ENCODE data around the gene PIAS2. TPM values are rescaled to one million over a fixed set of nuclear protein-coding genes. Genes with fewer than 3 reads are reported as not detected.

Gene PIAS2
- total RNA-seq, 2 donors from 2014 or later: 16.3 to 35.2 TPM

DNA sequence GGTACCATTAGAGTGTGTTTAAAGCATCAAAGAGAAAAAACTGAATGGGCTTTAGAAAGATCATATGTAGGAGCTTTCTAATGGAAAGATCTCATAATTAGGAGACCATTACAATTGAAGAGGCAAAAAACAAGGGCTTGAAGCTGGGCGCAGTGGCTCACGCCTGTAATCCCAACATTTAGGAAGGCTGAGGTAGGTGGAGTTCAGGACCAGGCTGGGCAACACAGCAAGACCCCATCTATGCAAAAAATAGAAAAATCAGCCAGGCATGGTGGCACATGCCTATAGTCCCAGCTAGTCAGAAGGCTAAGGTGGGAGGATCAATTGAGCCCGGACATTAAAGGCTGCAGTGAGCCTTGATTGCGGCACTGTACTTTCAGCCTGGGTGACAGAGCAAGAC lies 59.0 kb downstream of the PIAS2 start:
- intact Hi-C loops (cut with DNase I): no loop called here
- TF ChIP-seq POLR2A (IDR thresholded peaks at IDR 0.05): no peak
- no peak for TF ChIP-seq POLR2AphosphoS5 (IDR thresholded peaks at IDR 0.05)
- TF ChIP-seq, protein P1, sequence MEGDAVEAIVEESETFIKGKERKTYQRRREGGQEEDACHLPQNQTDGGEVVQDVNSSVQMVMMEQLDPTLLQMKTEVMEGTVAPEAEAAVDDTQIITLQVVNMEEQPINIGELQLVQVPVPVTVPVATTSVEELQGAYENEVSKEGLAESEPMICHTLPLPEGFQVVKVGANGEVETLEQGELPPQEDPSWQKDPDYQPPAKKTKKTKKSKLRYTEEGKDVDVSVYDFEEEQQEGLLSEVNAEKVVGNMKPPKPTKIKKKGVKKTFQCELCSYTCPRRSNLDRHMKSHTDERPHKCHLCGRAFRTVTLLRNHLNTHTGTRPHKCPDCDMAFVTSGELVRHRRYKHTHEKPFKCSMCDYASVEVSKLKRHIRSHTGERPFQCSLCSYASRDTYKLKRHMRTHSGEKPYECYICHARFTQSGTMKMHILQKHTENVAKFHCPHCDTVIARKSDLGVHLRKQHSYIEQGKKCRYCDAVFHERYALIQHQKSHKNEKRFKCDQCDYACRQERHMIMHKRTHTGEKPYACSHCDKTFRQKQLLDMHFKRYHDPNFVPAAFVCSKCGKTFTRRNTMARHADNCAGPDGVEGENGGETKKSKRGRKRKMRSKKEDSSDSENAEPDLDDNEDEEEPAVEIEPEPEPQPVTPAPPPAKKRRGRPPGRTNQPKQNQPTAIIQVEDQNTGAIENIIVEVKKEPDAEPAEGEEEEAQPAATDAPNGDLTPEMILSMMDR (IDR thresholded peaks at IDR 0.05): no peak
- Histone ChIP-seq H3K4me3 (no peak overlapping the region), H3K4me1 (replicated peaks) (no peaks in the 10 kb centered on the region), H3K27me3 (replicated peaks; ENCODE audit: insufficient read depth) (no peaks in the 10 kb centered on the region), H3K27ac (no peak overlapping the region), H3K9me3 (no peaks in the 10 kb centered on the region), H3K36me3 (no peaks in the 10 kb centered on the region)
- WGBS: 97% methylated on average over 4 of the region's 4 CpGs
- no peak for DNase-seq (ENCODE audit: low spot score)

DNA sequence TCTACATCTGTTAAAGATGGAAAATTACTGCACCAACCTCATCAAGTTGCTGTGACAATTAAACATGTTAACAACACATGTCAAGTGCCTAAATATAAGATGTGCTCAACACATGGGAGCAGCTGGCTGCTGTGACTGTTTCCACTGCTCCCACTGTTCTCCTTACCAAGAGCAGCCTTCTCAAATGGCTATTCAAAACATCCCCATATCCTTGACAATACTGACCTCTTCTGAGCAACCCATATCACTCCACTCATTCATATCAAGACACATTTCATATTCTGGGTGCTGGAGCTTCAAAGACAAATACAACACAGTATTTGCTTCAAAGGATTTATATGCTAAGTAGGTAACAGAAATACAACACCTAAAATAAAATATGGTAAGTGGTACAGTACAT lies 60.3 kb downstream of the PIAS2 start:
- no peak for DNase-seq (ENCODE audit: low spot score)
- no peaks in the 10 kb centered on the region for H3K27me3 ChIP-seq (replicated peaks; ENCODE audit: insufficient read depth)
- no peak overlapping the region for H3K4me3 ChIP-seq
- no peaks in the 10 kb centered on the region for H3K4me1 ChIP-seq (replicated peaks)
- no peaks in the 10 kb centered on the region for H3K9me3 ChIP-seq
- intact Hi-C loops (cut with DNase I): no loop called here
- no peak for TF ChIP-seq POLR2AphosphoS5 (IDR thresholded peaks at IDR 0.05)
- TF ChIP-seq POLR2A (IDR thresholded peaks at IDR 0.05): no peak
- TF ChIP-seq, protein P1 (IDR thresholded peaks at IDR 0.05): no peak
- no peak overlapping the region for H3K27ac ChIP-seq
- no peaks in the 10 kb centered on the region for H3K36me3 ChIP-seq

DNA sequence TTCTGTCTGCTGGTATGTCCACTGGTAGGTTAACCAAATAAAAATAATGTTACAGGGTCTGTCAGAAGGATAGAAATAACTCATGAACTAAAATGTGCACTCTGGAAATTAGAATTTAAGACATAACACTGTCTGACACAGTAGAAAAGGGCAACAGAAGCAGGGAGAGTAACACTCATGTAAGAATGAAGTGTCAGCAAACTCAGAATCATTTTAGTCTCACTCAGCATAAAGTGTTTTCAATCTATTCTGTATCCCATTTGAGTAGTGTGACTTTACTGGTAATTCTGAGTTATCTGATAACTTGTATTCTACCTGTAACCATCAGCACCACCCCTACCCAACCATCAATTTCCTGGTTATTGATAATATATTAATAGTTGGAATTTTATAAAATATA lies 68.3 kb downstream of the PIAS2 start:
- intact Hi-C loops (cut with DNase I): no loop called here
- H3K36me3 ChIP-seq: no peaks in the 10 kb centered on the region
- H3K4me1 ChIP-seq (replicated peaks): no peaks in the 10 kb centered on the region
- TF ChIP-seq, protein P1 (IDR thresholded peaks at IDR 0.05): no peak
- TF ChIP-seq POLR2AphosphoS5 (IDR thresholded peaks at IDR 0.05): no peak
- TF ChIP-seq POLR2A (IDR thresholded peaks at IDR 0.05): no peak
- H3K9me3 ChIP-seq: no peaks in the 10 kb centered on the region
- H3K27ac ChIP-seq: no peak overlapping the region
- no peak overlapping the region for H3K4me3 ChIP-seq
- no peak for DNase-seq (ENCODE audit: low spot score)
- H3K27me3 ChIP-seq (replicated peaks; ENCODE audit: insufficient read depth): no peaks in the 10 kb centered on the region

DNA sequence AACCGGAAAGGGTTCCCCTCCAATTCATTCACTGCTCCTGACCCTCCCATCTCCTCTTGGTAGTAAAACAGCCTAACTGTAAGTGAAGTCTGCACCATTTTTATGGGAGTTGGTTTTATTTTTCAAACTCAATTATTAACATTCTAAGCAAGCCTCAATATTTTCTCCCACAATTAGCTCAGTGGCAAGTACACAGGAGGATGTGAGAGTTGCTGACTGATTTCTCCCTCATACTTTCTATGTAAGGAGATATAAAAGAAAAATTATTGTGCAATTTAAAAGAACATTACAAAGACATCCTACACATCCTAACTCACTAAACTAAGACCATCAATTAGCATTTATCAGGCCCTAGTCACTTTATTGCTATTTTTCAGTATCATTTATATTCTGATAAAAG lies 73.9 kb downstream of the PIAS2 start:
- Histone ChIP-seq H3K4me1 (replicated peaks) (no peaks in the 10 kb centered on the region), H3K4me3 (no peak overlapping the region), H3K9me3 (no peaks in the 10 kb centered on the region), H3K36me3 (no peaks in the 10 kb centered on the region), H3K27ac (no peak overlapping the region), H3K27me3 (replicated peaks; ENCODE audit: insufficient read depth) (no peaks in the 10 kb centered on the region)
- 96% methylated on average over 1 of the region's 1 CpG for WGBS
- no peak for DNase-seq (ENCODE audit: low spot score)
- intact Hi-C loops (cut with DNase I): no loop called here
- TF ChIP-seq POLR2A (IDR thresholded peaks at IDR 0.05): no peak
- TF ChIP-seq POLR2AphosphoS5 (IDR thresholded peaks at IDR 0.05): no peak
- TF ChIP-seq, protein P1 (IDR thresholded peaks at IDR 0.05): no peak

DNA sequence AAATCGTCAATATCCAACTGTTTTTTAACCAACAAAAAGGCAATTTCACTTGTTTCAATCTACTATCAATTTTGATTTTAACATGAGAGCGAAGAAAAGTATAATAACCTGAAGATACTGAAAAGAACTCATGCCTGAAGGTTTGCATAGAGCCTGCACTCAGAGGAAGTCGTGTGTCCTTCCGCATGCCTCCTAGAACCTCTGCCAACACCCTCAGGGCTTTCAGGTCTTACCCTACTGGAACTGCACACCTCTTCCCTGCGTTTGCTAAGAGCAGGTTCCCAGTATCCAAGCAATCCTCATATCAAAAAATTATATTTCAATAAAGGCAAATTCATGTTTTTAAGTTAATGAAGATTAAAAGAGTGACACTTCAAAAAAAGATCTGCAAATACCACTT lies 74.7 kb downstream of the PIAS2 start:
- Histone ChIP-seq H3K4me3 (no peak overlapping the region), H3K27ac (no peak overlapping the region), H3K27me3 (replicated peaks; ENCODE audit: insufficient read depth) (no peaks in the 10 kb centered on the region), H3K36me3 (no peaks in the 10 kb centered on the region), H3K4me1 (replicated peaks) (no peaks in the 10 kb centered on the region), H3K9me3 (no peaks in the 10 kb centered on the region)
- DNase-seq (ENCODE audit: low spot score): no peak
- intact Hi-C loops (cut with DNase I): no loop called here
- WGBS: 81% methylated on average over 5 of the region's 5 CpGs
- TF ChIP-seq POLR2A (IDR thresholded peaks at IDR 0.05) (no peak), POLR2AphosphoS5 (IDR thresholded peaks at IDR 0.05) (no peak)
- TF ChIP-seq, protein P1 (IDR thresholded peaks at IDR 0.05): no peak
